ENCODE measurements around the gene CDK15. TPM values are rescaled to one million over a fixed set of nuclear protein-coding genes. Genes with fewer than 3 reads are reported as not detected.
A peak's percentile ranks its signal among the peaks of the same experiment; 100 is the strongest.

Gene CDK15
- total RNA-seq, 4 donors from 2014 or later: 0.83 to 3.9 (median 1.4) TPM

- Histone ChIP-seq H3K27me3 (no peaks in the 10 kb centered on the region), H3K4me3 (peak overlapping the region; percentile 15 to 33 (median 26)), H3K27ac (replicated peaks in 1 of 4) (peak overlapping the region in 1 of 4 donors; percentile 33), H3K9me3 (no peaks in the 10 kb centered on the region), H3K4me1 (peaks cover 5 to 34% (median 28%) of the 10 kb centered on the region in 4 donors), H3K36me3 (no peaks in the 10 kb centered on the region)
- no peak for DNase-seq (ENCODE audit: extremely low spot score)
- intact Hi-C loops (cut with DNase I): no loop called here
- 7% methylated on average over 16 of the region's 16 CpGs for WGBS
- TF ChIP-seq EP300 (IDR thresholded peaks at IDR 0.05) (no peak), CTCF (IDR thresholded peaks at IDR 0.05) (no peak), POLR2AphosphoS5 (IDR thresholded peaks at IDR 0.05) (no peak), POLR2A (IDR thresholded peaks at IDR 0.05; ENCODE audit: low read depth) (no peak)
Observed at GRCh38 chr2:201858281-201859184, 52.2 kb downstream of the CDK15 start.

- no peak for DNase-seq (ENCODE audit: extremely low spot score)
- 75% methylated on average over 5 of the region's 5 CpGs for WGBS
- no peaks in the 10 kb centered on the region for H3K9me3 ChIP-seq
- H3K4me1 ChIP-seq: peaks cover 5 to 34% (median 28%) of the 10 kb centered on the region in 4 donors
- H3K36me3 ChIP-seq: no peaks in the 10 kb centered on the region
- H3K27ac ChIP-seq (replicated peaks in 1 of 4): peak overlapping the region in 2 of 4 donors; percentile 2 to 4
- TF ChIP-seq POLR2AphosphoS5 (IDR thresholded peaks at IDR 0.05) (no peak), CTCF (IDR thresholded peaks at IDR 0.05) (no peak), EP300 (IDR thresholded peaks at IDR 0.05) (no peak), POLR2A (IDR thresholded peaks at IDR 0.05; ENCODE audit: low read depth) (no peak)
- H3K4me3 ChIP-seq: no peak overlapping the region
- H3K27me3 ChIP-seq: no peaks in the 10 kb centered on the region
- intact Hi-C loops (cut with DNase I): loop anchor here (5.0 kb wide), 3 partner anchors 172 to 317 kb away; partner anchors contain the start of gene FZD7
Observed at GRCh38 chr2:201859949-201860348, 53.6 kb downstream of the CDK15 start.

- WGBS: 12% methylated on average over 5 of the region's 5 CpGs
- DNase-seq (ENCODE audit: extremely low spot score): no peak
Observed at GRCh38 chr2:201860636-201861066, 54.3 kb downstream of the CDK15 start.

GRCh38 chr2:201862843-201863242 lies 56.5 kb downstream of the CDK15 start:
- H3K27me3 ChIP-seq: no peaks in the 10 kb centered on the region
- DNase-seq (ENCODE audit: extremely low spot score): no peak
- H3K36me3 ChIP-seq: no peaks in the 10 kb centered on the region
- TF ChIP-seq EP300 (IDR thresholded peaks at IDR 0.05): no peak
- no peak for TF ChIP-seq CTCF (IDR thresholded peaks at IDR 0.05)
- TF ChIP-seq POLR2A (IDR thresholded peaks at IDR 0.05; ENCODE audit: low read depth): no peak
- TF ChIP-seq POLR2AphosphoS5 (IDR thresholded peaks at IDR 0.05): no peak
- intact Hi-C loops (cut with DNase I): loop anchor here (5.0 kb wide), 3 partner anchors 169 to 314 kb away; partner anchors contain the start of gene FZD7
- peaks cover 5 to 34% (median 28%) of the 10 kb centered on the region in 4 donors for H3K4me1 ChIP-seq
- no peak overlapping the region for H3K27ac ChIP-seq (replicated peaks in 1 of 4)
- H3K4me3 ChIP-seq: no peak overlapping the region
- H3K9me3 ChIP-seq: no peaks in the 10 kb centered on the region
- 91% methylated on average over 7 of the region's 7 CpGs for WGBS

More at GRCh38 chr2:201860636-201861066, 54.3 kb downstream of the CDK15 start:
- Histone ChIP-seq H3K27ac (replicated peaks in 1 of 4) (peak overlapping the region in 1 of 4 donors; percentile 4), H3K4me3 (no peak overlapping the region), H3K9me3 (no peaks in the 10 kb centered on the region), H3K36me3 (no peaks in the 10 kb centered on the region), H3K4me1 (peaks cover 5 to 34% (median 28%) of the 10 kb centered on the region in 4 donors), H3K27me3 (no peaks in the 10 kb centered on the region)
- TF ChIP-seq POLR2A (IDR thresholded peaks at IDR 0.05; ENCODE audit: low read depth) (no peak), POLR2AphosphoS5 (IDR thresholded peaks at IDR 0.05) (peak in 1 of 2 donors; percentile 66), EP300 (IDR thresholded peaks at IDR 0.05) (no peak), CTCF (IDR thresholded peaks at IDR 0.05) (peak; percentile 83 to 88 (median 83))
- intact Hi-C loops (cut with DNase I): loop anchor here (5.0 kb wide), 3 partner anchors 172 to 317 kb away; partner anchors contain the start of gene FZD7
